Limb (tissue), 2 donors: ENCODE measurements around the gene FAM81B.

Source experiments
- DNase-seq, 2 donors: peaks; one replicate each; pipeline ENCODE4 v3.0.0-alpha.2; 2016; ENCODE audit errors: extremely low spot score in 2 of 2

The FAM81B gene

DNA sequence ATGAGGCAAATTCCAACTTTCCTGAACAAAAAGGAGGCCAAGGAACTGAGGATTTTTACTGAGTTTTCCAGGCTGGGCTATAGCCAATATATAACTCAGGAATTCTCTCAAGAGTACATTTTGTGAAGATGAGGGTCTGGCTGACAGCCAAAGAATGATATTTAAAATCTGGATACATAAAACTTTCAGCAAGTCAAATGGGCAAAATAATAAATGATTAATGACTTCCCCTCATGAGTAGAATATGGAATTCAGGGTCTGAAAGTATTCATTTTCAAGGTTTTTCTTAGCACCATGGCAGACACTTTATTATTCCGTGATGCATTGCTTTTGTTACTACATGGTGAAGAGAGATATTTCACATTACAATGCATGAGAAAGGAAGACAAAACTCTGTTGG, 7.8 kb downstream of the FAM81B start:
- no peak for DNase-seq

DNA sequence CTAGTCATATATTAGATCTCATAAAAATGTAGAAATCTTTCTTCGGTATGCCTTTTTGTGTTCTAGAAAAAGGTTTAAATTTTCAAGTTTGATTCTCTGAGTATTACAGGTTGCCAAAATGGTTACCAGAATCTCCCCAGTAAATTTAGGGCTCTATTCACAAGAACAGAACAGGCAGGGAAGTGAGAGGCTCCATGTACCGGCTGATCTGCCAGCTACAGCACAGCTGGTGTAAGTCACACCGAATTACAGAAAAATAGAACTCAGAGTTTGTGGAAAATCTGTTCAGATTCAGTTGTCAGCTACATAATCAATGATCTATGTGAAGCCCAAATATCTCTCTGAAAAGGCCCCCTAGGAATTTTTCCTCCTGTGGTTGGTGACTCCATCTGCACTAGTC, 10.5 kb downstream of the FAM81B start:
- no peak for DNase-seq

DNA sequence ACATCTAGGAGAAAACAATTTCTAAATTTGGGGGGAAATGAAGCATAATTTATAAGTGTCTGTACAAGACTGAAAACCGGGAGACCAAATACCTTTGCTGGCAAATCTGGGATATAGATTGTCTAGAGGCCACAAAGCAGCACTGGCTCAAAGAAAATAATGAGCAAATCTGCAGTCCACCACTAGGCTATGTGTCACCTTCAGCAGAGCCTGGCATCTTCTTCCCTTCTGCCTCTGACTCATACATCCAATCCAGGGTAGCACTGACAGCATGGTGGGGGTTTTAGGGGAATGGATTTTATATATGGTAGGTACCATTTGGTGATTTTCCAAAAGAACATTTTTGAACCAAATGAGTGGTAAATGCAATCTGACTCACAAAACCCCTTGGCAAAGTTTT, 12.8 kb downstream of the FAM81B start:
- DNase-seq = no peak

DNA sequence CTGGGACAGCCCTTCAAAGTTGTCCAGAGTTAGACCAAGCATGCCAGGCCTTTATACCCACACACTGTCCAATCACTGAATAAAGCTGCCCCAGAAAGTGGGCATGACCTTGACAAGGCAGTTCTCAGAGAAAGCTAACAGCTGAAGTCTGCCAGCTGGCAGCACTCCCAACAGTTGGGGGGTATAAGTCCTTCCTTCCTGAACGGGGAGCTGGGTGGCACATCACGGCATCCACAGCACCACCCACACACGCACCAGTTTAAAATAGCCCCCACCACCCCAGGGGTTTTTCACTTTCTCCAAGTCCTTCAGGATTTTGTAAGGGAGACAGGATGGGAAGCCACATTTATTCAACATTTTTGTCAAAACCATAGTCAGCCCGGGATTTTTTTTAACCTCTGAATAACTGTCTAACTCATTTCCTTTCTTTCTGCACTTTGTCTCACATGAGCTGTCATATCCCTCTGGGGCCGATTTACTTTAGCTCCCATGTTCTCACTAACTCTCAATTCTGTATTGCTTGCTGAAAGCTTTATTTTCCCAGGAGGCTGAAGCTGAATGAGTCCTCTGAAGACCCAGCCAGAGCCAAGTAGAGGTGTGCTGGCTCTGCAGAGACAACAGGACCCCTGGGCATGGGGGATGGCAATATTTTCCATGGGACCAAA, 15.4 kb downstream of the FAM81B start:
- no peak for DNase-seq

GRCh38 chr5:95410279-95410678, 19.1 kb downstream of the FAM81B start:
- DNase-seq = no peak

DNA sequence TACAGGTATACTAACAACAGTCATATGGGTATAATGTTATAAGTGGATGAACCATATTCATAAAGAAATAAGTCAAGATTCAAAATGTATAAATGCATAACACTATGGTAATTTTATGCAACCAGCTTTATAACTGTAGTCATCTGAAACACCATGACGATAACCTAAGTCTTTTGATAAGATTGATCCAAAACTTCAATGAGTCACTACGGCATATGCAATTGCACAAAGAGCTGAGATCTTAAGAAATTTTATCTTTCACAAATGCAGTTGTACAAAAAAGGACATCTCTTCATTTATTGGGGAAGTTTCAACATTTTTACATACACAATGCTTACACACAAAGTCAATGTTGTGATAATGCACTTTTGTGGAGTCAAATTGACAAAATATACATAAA, 20.3 kb downstream of the FAM81B start:
- no peak for DNase-seq

GRCh38 chr5:95414451-95414850, 23.3 kb downstream of the FAM81B start:
- DNase-seq = no peak

GRCh38 chr5:95417971-95418370, 26.8 kb downstream of the FAM81B start:
- DNase-seq = no peak

- DNase-seq = no peak
Observed at GRCh38 chr5:95422838-95423237, 31.7 kb downstream of the FAM81B start.

DNA sequence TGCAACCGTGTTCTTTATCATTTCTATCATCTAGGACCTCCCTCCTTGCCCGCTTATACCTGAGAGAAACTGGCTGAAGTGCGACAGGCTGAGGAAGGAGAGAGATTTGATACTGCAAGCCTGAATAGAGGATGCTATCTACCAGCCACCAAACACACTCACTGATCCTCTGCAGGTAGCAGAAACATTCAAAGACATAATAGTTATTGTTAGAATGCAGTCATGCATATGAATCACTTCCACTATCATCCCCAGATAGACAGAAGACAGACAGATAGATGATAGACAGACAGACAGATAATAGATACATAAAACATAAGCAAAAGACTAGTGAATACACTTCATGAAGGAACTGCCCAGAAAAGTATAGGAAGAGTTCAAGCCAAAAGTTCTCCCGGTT, 32.9 kb downstream of the FAM81B start:
- DNase-seq = no peak

- DNase-seq = no peak
Observed at GRCh38 chr5:95424526-95424925, 33.4 kb downstream of the FAM81B start.

DNA sequence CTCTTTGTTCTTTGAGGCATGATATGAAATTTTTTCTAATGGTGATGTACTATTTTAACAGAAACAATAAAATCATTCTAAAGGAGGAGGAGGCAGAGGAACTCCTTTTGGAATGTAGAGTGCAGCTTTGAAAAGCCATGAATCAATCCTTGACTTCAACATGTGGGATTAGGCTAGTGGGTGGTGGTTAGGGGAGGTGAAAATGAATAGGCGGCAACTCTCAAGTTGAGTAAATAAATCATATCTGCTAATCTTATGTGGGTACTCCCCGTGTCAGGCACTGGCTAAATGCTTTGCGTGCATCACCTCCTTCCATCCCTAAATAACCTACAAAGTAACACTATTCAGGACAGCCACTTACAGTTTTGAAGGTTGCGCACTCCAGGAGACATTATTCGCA, 35.1 kb downstream of the FAM81B start:
- DNase-seq = no peak

GRCh38 chr5:95432779-95433178, 41.6 kb downstream of the FAM81B start:
- DNase-seq = no peak

DNA sequence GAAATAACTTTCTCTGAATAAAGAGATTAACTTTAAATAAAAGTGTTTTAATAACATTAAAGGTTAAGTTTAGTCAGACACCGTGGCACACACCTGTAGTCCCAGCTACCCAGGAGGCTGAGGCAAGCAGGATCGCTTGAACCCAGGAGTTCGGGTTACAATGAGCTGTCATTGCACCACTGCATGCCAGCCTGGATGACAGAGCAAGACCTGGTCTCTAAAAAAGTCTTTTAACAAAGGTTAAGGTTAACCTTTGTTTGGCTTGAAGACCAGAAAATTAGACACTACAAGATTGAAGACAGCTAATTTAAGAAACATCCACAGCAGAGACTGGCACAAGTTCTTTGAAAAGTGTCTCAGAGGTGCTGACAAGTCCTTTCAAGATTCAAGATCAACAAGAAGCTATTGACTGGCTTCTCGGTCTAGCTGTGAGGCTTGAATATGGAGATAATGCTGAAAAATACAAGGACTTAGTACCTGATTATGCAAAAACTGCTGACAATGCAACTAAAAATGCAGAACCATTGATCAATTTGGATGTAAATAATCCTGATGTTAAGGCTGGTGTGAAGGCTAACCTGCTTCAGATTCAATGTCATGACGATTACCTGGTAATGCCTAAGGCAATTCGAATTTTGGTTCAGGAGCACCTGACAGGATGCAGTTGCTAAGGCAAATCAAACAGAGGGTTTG, 48.8 kb downstream of the FAM81B start:
- DNase-seq = no peak

GRCh38 chr5:95440825-95441224, 49.7 kb downstream of the FAM81B start:
- no peak for DNase-seq

- no peak for DNase-seq
Observed at GRCh38 chr5:95441636-95442035, 50.5 kb downstream of the FAM81B start.

DNA sequence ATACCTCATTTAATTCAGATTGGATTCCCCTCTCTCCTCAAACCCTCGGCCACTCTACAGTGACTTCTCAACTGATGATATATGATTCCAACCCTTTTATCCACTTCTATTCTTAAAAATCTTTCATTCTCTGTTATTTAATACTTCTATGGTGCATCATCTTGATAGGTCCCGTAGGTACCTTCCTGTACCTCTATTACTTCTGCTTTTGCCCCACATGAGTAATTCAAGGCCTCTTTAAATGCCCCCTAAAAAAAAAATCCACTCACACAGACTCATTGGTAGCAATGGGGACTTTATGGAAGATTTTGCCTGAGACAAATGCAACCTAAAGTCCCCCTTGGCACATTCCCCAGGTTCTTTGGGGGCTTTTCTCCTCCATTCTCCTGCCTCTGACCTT, 54.3 kb downstream of the FAM81B start:
- no peak for DNase-seq

- DNase-seq = no peak
Observed at GRCh38 chr5:95445995-95446394, 54.8 kb downstream of the FAM81B start.

GRCh38 chr5:95446560-95447221, 55.5 kb downstream of the FAM81B start:
- DNase-seq = no peak

DNA sequence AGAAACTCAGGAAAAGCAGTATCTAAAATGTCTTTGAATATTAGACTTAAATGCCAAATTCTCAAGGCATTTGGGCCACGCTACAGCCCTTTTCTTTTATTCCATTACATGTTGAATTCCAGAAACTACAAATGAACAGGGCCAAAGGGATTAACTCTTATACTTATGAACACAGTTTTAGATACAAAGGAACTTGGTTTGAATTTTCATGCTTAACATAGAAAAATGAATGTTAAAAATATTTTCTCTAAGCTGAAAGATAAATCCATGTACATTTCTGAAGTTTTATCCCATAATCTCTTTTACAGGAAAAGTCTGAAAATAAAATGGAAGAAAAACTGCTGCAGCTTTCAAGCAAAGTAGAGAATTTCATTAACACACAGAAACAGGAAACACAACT, 56.8 kb downstream of the FAM81B start:
- DNase-seq = peak in 1 of 2 donors; percentile 30

DNA sequence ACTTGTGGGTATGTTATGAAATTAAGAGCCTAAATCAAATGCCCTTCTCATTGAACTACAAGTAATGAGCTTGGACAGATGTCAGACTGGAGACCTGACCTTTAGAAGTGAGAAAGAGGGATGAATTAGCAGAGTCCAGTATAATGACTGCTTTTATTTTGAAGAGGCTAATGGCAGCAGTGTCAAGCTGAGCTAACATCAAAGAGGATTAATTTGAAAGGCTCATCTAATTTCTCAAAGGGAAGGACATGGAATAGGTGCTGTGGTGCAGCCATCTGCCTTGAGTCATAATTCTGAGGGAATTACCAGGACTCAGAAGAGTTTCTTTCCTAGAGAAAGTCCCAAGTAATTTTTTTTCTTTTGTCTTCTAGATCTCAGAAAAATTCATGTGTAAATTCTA, 57.6 kb downstream of the FAM81B start:
- no peak for DNase-seq

- DNase-seq = no peak
Observed at GRCh38 chr5:95449460-95449859, 58.3 kb downstream of the FAM81B start.

- DNase-seq = no peak
Observed at GRCh38 chr5:95454536-95454935, 63.4 kb downstream of the FAM81B start.
